HuH-7.5 (cell line): ENCODE data around the gene PLGRKT.
"Not testable (repeated sequence)": the region's sequence is repeated elsewhere in the genome, so short reads cannot be mapped to it uniquely, and the experiment has no call there.

ENCODE experiments used
- DNase-seq: peaks from one replicate; pipeline ENCODE4 v3.0.0; 2011; ENCODE audit warnings: low spot score

Gene PLGRKT

GRCh38 chr9:5375790-5376477, 61.8 kb downstream of the PLGRKT start:
- no peak for DNase-seq

GRCh38 chr9:5375091-5375490, 62.6 kb downstream of the PLGRKT start:
- DNase-seq, result no peak

- DNase-seq, result no peak
Observed at GRCh38 chr9:5364294-5365024, 73.3 kb downstream of the PLGRKT start.

GRCh38 chr9:5361326-5362010, 76.3 kb downstream of the PLGRKT start:
- DNase-seq, result no peak

GRCh38 chr9:5360341-5360740, 77.4 kb downstream of the PLGRKT start:
- no peak for DNase-seq

- no peak for DNase-seq
Observed at GRCh38 chr9:5357431-5358105, 80.2 kb downstream of the PLGRKT start.

GRCh38 chr9:5355817-5356216, 81.9 kb downstream of the PLGRKT start:
- no peak for DNase-seq

- no peak for DNase-seq
Observed at GRCh38 chr9:5355226-5355625, 82.5 kb downstream of the PLGRKT start.

- no peak for DNase-seq
Observed at GRCh38 chr9:5354184-5354583, 83.5 kb downstream of the PLGRKT start.

- no peak for DNase-seq
Observed at GRCh38 chr9:5352637-5353248, 85.0 kb downstream of the PLGRKT start.

GRCh38 chr9:5338992-5339981, 98.4 kb downstream of the PLGRKT start, which contains the start of gene RLN1:
Gene RLN1 (minus strand): TSS chr9:5339876. CDS start chr9:5339746, 130 bp downstream.
- DNase-seq, result not testable (repeated sequence)

- no peak for DNase-seq
Observed at GRCh38 chr9:5336688-5337087, 101.0 kb downstream of the PLGRKT start.

- not testable (repeated sequence) for DNase-seq
Observed at GRCh38 chr9:5331276-5331675, 106.4 kb downstream of the PLGRKT start.

GRCh38 chr9:5326893-5327548, 110.7 kb downstream of the PLGRKT start:
- no peak for DNase-seq

- no peak for DNase-seq
Observed at GRCh38 chr9:5326187-5326586, 111.5 kb downstream of the PLGRKT start.

- not testable (repeated sequence) for DNase-seq
Observed at GRCh38 chr9:5321601-5322000, 116.1 kb downstream of the PLGRKT start.

GRCh38 chr9:5321058-5321457, 116.7 kb downstream of the PLGRKT start:
- DNase-seq, result no peak

- DNase-seq, result not testable (repeated sequence)
Observed at GRCh38 chr9:5316406-5316805, 121.3 kb downstream of the PLGRKT start.

- no peak for DNase-seq
Observed at GRCh38 chr9:5315187-5315923, 122.4 kb downstream of the PLGRKT start.
